HG03103 (cell line): ENCODE results near the gene ADGRL2.

Experiments
- ATAC-seq: cut with Tn5 transposase; IDR thresholded peaks from one replicate; pipeline ENCODE4 v1.9.1; 2021; ENCODE audit warnings: low read depth; ENCODE audit not compliant: unreplicated experiment

Gene ADGRL2

DNA sequence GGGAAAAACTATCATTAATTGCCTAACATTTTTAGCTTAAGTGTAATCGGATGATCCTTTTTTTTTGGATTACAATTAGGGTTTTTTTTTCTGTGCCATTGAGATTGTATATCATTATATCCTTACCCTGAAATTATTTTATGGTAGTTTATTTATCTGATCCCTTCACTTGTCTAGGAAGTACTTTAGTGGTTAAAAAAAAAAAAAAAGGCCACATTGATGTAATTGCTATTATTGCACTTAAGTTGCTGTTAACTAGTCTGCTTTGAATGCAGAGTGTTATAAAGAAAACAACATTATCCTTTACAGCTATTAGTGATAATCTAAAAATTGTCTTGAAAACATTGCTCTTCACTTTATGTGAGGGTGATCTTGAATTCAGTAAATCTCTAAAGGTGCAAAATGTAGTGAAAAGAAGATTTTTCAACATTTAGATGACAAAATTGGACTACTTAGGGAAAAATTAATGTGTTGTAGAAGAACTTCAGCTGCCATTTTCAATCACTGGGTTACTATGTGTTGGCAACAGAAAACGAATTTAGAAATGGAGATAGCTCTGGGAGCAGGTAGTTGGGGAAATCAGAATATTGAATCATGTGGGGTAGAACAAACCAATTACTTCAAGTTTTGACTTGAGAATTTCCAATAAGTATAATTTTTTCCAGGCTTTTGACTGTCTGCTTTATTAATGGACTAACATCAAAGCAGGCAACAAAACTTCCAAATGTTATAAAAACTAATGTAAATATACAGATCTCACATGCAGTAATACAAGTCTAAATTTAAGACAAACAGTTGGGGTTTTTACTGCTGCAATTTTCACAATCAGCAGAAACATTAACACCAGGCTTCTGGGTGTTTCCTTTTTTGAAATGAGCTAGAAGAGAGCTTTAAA, 5.0 kb downstream of the ADGRL2 start:
- no peak for ATAC-seq

GRCh38 chr1:81806432-81806770, 5.7 kb downstream of the ADGRL2 start:
- no peak for ATAC-seq

- no peak for ATAC-seq
Measured at GRCh38 chr1:81808760-81809159, 8.0 kb downstream of the ADGRL2 start.

DNA sequence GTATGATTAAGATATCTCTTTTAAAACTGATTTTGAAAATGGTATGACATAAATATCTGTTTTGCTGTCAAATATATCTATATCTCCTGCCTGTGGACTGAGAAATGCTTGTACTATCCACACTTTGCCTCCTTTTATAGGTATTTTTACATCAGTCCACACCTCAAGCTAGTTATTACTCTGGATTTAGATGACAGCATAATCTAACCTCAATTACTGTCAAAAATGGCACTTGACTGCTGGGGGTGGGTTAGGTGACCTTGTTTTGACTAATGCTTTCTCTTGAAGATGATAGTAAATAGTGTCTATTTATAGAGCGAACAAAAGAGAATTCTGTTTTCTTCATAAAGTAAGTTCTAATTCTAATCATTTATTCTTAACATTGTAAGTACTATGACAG, 9.1 kb downstream of the ADGRL2 start:
- no peak for ATAC-seq

- ATAC-seq: no peak
Measured at GRCh38 chr1:81811757-81812371, 11.1 kb downstream of the ADGRL2 start.

GRCh38 chr1:81812712-81813111, 12.0 kb downstream of the ADGRL2 start:
- no peak for ATAC-seq

- ATAC-seq: no peak
Measured at GRCh38 chr1:81813691-81814090, 13.0 kb downstream of the ADGRL2 start.

GRCh38 chr1:81819613-81820012, 18.9 kb downstream of the ADGRL2 start:
- no peak for ATAC-seq

DNA sequence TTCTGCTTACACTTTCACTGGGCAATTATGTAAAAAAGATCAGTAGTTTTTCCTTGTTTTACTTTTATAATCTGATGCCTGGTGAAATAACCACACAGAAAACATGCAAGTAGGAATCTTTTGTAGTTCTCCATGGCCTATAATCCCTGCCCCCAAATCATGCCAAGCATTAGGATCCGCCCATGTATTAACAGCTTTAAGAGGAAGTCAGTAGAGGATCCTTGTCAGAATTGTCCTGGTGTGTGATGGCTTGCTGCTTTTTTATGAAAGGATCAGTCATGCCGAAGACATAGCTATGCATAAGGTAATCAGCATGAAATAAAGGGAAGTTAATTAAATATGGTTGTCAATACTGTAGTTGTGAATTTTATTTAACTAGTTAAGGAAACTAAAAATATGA, 20.0 kb downstream of the ADGRL2 start:
- ATAC-seq: no peak

DNA sequence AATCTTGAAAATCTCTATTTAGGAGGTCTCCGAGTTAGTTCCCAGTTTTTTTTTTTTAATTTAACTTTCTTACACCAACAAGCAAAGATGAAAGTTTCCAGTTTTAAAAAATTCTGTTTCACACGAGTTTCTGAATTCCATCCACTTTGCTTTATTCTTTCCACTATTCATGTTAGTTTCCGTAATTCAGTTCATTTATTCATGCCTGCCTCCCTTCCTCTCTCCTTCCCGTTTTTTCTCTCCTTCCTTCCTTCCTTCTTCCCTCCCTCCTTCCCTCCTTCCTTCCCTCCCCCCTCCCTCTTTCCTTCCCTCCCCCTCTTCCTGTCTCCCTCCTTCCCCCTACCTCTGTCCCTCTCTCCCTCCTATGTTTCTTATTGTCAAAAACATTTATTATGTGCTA, 22.3 kb downstream of the ADGRL2 start:
- ATAC-seq: no peak

- ATAC-seq: no peak
Measured at GRCh38 chr1:81824759-81825158, 24.0 kb downstream of the ADGRL2 start.

GRCh38 chr1:81827942-81828341, 27.2 kb downstream of the ADGRL2 start:
- no peak for ATAC-seq

GRCh38 chr1:81832573-81832972, 31.8 kb downstream of the ADGRL2 start:
- ATAC-seq: no peak

DNA sequence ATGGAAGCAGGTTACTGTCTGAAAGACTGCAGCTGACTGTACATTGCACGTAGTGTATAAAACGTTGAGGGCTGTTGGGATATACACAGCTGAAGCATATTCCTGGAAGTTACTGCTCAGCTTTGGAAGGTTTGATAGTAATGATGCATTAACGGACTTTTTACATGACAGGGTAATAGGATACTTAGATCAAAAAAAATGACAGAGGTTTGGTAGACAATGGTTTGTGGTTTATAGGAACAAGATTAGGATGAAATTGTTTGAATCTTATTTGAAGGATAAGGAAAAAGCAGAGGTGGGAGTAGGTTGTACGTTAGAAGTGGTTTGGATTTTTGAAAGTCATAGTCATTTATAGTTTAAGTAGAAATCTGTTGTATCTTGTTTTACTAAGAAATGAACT, 33.0 kb downstream of the ADGRL2 start:
- ATAC-seq: no peak

DNA sequence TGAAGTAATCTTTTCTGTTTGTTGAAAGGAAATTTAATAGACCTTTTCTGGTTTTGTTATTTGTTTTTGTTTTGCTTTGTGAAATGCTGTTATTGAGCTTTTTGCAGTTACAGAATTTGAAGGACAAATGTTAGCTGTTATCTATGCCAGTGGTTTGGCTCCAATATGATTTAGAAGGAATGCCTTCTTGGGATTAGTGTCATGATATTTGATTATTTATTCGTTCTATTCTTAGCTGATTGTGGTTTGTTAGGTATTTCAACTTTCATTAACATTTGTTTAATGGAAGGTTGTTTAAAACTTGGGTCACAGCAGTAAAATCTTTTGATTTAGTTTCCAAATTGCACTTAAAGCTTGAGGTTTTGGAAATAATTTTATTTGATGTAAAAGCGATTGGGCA, 33.5 kb downstream of the ADGRL2 start:
- no peak for ATAC-seq

- no peak for ATAC-seq
Measured at GRCh38 chr1:81834921-81835698, 34.4 kb downstream of the ADGRL2 start.

DNA sequence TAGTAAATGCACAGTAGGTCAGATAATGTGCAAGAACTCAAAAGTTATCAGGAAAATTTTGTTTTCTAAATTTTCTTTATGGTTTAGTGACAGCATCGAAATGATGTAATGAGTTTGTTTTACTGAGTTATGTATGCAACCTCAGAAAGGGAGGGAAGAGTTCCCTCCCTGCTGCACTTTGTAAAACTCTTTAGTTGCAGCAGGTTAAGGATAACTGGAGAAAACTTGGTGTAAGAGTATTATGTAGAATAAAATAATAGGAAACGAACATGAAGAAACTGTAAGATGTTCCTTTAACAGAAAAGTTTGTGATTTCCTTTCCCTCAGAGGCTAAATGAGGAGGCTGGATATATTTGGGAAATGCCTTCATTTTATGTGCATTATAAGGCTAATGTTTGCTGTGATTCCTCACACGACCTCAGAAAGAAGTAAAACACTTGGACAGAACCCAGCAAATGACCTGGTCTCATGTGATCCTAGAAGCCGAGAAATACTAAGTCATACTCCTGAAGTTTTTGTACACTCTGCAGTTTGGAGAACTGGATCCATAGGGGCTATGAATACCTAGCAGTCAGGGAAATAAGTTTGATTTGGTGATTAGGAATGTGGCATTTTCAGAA, 35.4 kb downstream of the ADGRL2 start:
- ATAC-seq: no peak

- ATAC-seq: no peak
Measured at GRCh38 chr1:81838600-81839218, 38.0 kb downstream of the ADGRL2 start.

DNA sequence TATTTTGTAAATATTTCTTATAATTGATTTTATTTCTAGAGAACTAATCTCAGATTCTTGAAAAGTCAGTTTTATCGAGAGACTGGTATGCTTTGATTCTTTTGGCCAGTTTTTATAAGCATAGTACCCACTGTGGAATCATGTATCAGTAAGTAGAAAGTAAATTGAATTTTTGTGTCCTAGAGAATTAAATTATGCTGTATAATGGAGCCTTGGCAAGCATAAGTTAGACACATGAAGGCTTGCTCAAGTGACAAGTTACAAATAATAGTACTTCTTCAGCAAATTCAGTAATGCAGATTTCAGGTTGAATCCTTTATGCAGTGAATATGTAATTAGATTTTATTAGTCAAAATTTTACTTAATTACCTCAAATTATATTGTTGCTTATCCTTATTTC, 40.1 kb downstream of the ADGRL2 start:
- ATAC-seq: no peak

DNA sequence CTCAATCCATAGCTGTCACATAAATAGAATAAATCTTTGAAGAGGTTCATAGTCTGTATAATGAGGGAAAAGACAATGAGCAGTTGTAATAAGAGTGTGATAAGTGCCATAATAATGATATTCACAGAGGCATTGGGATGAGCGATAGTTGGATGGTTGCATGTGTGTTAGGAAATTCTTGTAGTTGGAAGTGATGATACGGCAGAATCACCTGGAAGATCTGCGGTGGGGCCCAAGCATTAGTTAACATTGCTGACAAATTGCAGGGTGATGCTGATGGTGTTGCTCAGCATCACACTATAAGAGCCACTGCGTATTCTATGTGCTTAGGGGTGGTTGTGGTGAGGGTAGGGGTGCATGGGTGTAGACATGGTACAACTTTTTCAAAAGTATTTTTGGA, 41.1 kb downstream of the ADGRL2 start:
- ATAC-seq: no peak

DNA sequence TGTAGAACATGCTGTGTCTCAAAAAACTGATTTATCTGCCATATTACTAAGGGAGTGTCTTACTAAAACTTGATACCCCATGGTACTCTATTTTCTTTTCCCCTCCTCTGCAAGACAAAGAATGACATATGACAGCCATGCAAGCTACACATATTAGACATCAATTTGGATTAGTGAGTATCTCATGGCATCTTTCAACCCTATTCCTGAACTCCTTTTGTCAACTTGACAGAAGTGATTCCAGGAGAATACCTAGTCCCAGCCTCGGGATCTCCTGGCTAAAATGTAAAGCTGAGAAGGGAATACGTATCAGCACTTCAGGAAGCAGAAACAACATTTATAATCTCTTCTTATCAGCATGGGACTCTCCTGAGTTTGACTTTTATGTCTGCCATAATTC, 43.7 kb downstream of the ADGRL2 start:
- ATAC-seq: no peak
